Upper lobe of left lung (tissue), 4 donors: ENCODE measurements around the gene CUEDC1.

Experiments
- CTCF ChIP-seq, 6 experiments: fragments of 450-650 bp in 4 of 6; fragments of 200-600 bp in 2 of 6; sonication (generic) in 2 of 6; IDR thresholded peaks; one replicate each; pipeline ENCODE4 v1.5.1; 2016 to 2019; ENCODE audit warnings: antibody characterized with exemption in 6 of 6
- EP300 ChIP-seq, 4 donors: sonication (generic); formaldehyde crosslinking; IDR thresholded peaks; one replicate each; pipeline ENCODE4 v1.5.1; 2017; ENCODE audit warnings: antibody characterized with exemption in 4 of 4, control low read depth in 2 of 4
- POLR2AphosphoS5 ChIP-seq, 2 donors: sonication (generic); formaldehyde crosslinking; IDR thresholded peaks; one replicate each; pipeline ENCODE4 v1.5.1; 2017; ENCODE audit warnings: antibody characterized with exemption in 2 of 2

GRCh38 chr17:57962279-57963148 lies 7.3 kb upstream of the CUEDC1 start:
- TF ChIP-seq POLR2AphosphoS5 (IDR thresholded peaks at IDR 0.05) (no peak), CTCF (IDR thresholded peaks at IDR 0.05) (no peak), EP300 (IDR thresholded peaks at IDR 0.05) (no peak)
